Activated T-cell treated with anti-CD3 and anti-CD28 coated beads, Interleukin-2, amount 50 U/mL, for 1 hour (primary cell): Measurements from ENCODE around the gene FGD5.

ENCODE experiments used
- DNase-seq: peaks from one replicate; pipeline ENCODE4 v3.0.0-alpha.2; 2020

The FGD5 gene

GRCh38 chr3:14831916-14832450, 13.2 kb downstream of the FGD5 start:
- DNase-seq = no peak

GRCh38 chr3:14832975-14833722, 14.4 kb downstream of the FGD5 start:
- no peak for DNase-seq

- no peak for DNase-seq
Observed at GRCh38 chr3:14834121-14834520, 15.4 kb downstream of the FGD5 start.

GRCh38 chr3:14834807-14835466, 16.2 kb downstream of the FGD5 start:
- DNase-seq = no peak

GRCh38 chr3:14836049-14836468, 17.3 kb downstream of the FGD5 start:
- no peak for DNase-seq

- no peak for DNase-seq
Observed at GRCh38 chr3:14837186-14837877, 18.6 kb downstream of the FGD5 start.

- DNase-seq = no peak
Observed at GRCh38 chr3:14837878-14838258, 19.1 kb downstream of the FGD5 start.

GRCh38 chr3:14839236-14839635, 20.5 kb downstream of the FGD5 start:
- no peak for DNase-seq

- no peak for DNase-seq
Observed at GRCh38 chr3:14841836-14842235, 23.1 kb downstream of the FGD5 start.

GRCh38 chr3:14842277-14842676, 23.5 kb downstream of the FGD5 start:
- DNase-seq = no peak

- no peak for DNase-seq
Observed at GRCh38 chr3:14843321-14843720, 24.6 kb downstream of the FGD5 start.

GRCh38 chr3:14844386-14845170, 25.8 kb downstream of the FGD5 start:
- no peak for DNase-seq

- no peak for DNase-seq
Observed at GRCh38 chr3:14845180-14845579, 26.4 kb downstream of the FGD5 start.

- no peak for DNase-seq
Observed at GRCh38 chr3:14845826-14846225, 27.1 kb downstream of the FGD5 start.

GRCh38 chr3:14846226-14846880, 27.6 kb downstream of the FGD5 start:
- no peak for DNase-seq

- no peak for DNase-seq
Observed at GRCh38 chr3:14847613-14848541, 29.1 kb downstream of the FGD5 start.

GRCh38 chr3:14848906-14849305, 30.1 kb downstream of the FGD5 start:
- DNase-seq = no peak

- no peak for DNase-seq
Observed at GRCh38 chr3:14849638-14850230, 31.0 kb downstream of the FGD5 start.

GRCh38 chr3:14852058-14852594, 33.4 kb downstream of the FGD5 start:
- DNase-seq = no peak

- DNase-seq = no peak
Observed at GRCh38 chr3:14852717-14853116, 34.0 kb downstream of the FGD5 start.
